Hippocampal formation (tissue), 2 donors: ENCODE measurements around the gene TMEM95.
"Not testable (repeated sequence)": the region's sequence is repeated elsewhere in the genome, so short reads cannot be mapped to it uniquely, and the experiment has no call there.

Experiments used
- DNase-seq, 2 donors: peaks; one replicate each; lab custom pipeline; 2025; lab: John Stamatoyannopoulos, UW

TMEM95 gene

DNA sequence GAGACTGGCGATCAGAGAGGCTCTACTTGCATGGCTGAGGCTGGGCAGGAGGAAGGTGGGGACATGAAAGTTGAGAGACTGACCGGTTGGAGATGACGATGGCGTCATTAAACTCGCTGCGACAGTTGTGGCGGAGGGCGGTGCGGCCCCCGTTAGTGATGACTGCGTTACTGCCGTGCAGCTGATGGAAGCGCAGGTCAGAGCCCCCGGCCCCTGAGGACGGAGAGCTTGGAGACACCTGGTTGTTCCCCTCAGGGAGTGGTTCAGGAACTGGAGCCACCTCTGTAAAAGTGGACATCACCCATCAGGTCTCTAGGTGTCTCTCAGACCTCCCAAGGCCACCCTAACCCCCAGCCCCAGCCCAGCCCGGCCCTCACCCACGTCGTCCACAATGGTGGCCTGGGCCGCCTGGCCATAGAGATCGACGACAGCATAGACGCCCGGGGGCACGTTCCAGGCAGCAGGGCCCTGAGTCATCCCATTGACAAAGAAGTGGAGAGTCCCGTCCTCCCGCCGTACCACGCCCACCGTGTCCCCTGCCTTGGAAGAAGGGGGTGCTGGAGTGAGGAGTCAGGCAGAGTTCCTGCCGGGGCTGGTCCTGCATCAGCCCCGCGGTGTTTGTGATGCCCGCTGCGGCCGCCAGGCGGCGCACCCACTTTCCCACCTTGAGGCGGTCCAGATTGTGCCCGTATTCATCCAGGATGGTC lies 31.1 kb upstream of the TMEM95 start:
- peak in 1 of 2 donors; percentile 8 for DNase-seq

GRCh38 chr17:7324438-7324779 lies 30.5 kb upstream of the TMEM95 start:
- DNase-seq: no peak

DNA sequence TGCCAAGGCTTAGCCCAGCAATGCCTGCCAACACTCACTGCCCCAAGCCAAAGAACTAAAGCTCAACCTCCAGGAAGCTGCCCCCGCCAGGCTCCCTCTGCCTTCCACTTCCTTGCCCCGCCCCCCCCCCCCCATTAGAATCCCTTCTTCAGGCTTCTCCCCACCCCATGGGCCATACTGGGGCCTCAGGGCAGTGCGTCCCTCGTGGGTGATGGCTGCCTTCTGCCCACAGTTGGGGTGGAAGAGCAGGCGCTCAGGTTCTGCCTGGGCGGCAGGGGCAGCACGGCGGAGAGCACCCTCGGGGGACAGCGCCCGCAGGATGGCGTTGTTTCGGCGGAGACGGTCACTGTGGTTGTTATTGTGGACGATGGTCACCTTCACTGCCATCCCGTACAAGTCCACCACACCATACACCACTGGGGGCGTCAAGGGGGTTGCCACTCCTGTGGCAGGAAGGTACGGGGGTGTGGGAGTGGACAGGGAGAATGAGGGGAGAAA lies 29.9 kb upstream of the TMEM95 start:
- DNase-seq: no peak

DNA sequence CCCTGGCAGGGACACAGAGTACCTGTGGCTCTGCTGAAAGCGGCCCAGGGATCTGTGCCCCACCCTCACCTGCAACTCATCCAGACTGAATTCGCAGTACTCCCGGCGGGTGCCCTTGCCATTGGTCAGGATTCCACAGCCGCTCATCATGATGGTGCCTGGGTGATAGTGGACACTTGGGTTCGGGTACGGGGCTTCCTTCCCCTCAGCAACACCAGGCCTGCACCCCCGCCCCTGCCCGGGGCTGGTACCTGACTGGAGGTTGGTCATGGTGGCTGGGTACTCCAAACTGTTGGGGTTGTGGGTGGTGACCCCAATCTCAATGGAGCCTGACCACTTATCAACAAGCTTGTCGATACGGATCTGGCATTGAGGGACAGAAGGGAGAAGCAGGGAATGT lies 28.8 kb upstream of the TMEM95 start:
- no peak for DNase-seq

- no peak for DNase-seq
Measured at GRCh38 chr17:7327056-7327455, 27.9 kb upstream of the TMEM95 start.

DNA sequence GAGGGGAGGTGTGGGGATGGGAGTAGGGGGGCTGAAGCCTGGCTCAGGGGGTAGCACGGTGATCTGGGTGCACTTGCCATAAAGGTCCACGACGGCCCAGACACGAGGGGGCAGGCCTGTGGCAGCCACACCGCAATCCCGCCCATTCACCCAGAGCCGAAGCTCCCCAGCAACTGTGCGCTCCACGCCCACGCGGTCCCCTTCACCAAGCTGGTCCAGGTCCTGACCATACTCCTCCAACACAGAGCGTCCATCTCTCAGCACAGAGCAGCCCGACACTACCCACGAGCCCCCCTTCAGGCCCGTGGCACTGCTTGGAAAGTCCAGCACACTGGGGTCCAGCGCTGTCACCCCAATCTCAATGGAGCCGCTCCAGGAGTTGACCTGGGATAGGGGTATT lies 27.5 kb upstream of the TMEM95 start:
- no peak for DNase-seq

DNA sequence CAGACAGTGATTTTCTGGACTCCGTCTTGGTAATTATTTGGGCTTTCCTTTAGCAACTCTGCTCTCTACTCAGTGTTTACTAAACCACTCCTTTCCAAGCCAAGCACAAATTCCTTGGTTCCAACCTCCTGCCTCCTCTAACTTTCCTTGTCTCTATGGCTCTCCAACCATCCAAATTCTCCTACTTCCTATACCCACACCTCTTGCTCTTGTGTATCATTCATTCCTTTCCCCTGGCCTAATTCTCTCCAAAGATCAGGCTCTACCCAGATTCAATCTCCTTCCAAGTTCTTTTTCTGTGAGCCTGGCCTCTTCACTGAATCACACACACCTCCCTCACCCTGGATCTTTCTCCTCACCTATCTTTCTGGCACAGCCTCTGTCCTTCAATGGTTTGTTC lies 26.9 kb upstream of the TMEM95 start:
- DNase-seq: no peak

DNA sequence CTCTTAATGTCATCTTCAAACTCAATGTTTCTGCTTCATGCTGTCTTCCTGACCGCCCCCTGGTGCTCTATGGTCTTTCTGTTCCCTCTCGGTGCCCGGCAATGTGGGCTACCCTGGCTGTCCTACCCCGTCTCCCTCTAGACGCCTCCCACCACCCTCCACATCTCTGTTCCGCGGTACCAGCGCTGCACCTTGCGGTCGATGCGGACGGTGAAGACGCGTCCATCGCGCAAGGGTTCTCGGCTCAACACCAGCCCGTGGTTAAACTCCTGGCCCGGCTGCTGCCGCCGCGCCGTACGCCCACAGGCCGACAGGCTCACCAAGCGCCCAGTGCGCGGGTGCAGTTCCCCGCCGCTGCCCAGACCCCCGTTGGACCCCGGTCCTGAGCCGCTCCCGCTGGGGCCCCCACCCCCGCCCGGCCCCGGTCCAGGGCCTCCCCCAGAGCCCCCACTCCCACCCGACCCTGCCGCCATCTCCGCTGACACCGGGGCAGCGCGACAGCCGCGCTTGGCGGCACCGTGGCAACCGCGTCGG lies 26.0 kb upstream of the TMEM95 start, which contains the start of gene NEURL4:
NEURL4 (minus strand) TSS at position 496 of the 534 bp plus-strand sequence; CDS start at position 473, 23 bp downstream.
- no peak for DNase-seq

DNA sequence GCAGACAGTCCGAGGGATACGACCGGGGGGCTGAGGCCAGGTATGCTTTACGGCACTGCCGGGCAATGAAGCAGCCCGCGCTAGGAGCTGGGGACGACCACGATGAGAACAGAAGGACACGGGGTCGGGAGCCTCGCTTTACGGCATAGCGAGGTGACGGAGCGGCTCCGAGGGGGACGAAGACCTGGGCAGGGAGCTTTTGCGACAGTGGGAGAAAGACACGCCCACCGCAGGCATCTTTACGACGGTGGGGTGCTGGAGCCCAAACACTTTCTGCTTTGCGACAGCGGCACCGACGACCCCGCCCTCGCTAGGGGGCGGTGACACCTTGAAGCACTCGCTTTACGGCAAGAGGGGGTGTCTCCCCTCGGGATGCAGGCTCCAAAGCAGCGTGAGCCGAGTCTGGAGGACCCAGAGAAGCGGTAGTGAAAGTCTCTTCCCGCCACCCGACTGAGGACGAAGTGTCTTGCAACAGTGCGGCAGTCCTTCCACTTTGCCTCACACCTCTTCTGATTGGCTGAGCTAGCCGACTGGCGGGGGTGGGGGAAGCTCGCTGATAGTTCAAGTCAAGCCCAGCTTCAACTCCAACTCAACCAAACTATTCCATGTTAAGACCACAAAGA lies 25.5 kb upstream of the TMEM95 start:
- peak; percentile 96 to 100 for DNase-seq

- peak; percentile 69 to 78 for DNase-seq
Measured at GRCh38 chr17:7329997-7330637, 24.8 kb upstream of the TMEM95 start.

- DNase-seq: no peak
Measured at GRCh38 chr17:7330638-7331015, 24.3 kb upstream of the TMEM95 start.

GRCh38 chr17:7332111-7332510 lies 22.8 kb upstream of the TMEM95 start:
- DNase-seq: no peak

- not testable (repeated sequence) for DNase-seq
Measured at GRCh38 chr17:7332600-7333069, 22.3 kb upstream of the TMEM95 start.

- no peak for DNase-seq
Measured at GRCh38 chr17:7334938-7335538, 19.9 kb upstream of the TMEM95 start.

- DNase-seq: not testable (repeated sequence)
Measured at GRCh38 chr17:7335765-7336164, 19.2 kb upstream of the TMEM95 start.

DNA sequence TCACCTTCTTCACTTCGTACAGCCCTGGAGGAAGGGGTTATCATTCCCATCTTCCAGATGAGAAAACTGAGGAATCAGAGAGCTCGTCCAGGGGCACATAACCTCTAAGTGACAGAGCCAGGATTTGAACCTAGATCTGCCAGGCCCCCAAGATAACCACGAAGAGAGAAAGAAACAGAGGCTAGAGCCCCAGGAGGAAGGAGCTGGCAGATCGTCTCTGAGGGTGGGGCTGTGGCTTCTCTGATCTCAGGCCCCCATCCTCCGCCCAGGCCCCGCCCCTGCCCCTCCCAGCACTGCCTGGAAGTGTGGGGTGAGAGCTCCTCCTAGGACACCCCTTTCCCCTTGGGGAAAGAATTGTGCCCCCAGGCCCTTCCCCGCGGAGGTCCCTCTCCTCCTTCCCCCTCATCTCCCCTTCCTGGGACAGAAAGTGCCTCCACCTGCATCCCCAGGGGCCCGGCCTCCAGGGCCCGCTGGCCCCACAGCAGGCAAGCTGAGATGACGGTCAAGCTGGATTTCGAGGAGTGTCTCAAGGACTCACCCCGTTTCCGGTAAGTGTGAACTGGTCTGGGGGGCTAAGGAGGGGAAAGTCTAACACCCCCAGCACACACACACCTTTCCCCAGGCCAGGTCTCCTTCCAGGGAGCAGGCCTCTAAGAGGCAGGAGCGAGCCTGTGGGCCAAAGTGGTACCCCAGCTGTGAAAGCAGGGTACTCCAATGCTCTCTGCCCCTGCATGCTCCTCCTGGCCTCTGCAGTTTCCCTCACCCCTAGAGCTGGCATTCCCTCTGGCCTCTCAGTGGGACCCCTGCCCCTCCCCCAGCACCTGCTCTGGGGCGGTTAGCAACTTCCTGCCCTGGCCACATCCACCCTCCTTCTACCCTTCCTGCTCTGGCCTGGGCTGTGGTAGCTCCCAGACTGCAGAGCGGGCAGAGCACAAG lies 18.4 kb upstream of the TMEM95 start, which contains the start of gene ACAP1:
ACAP1 (plus strand) TSS at position 290 of the 936 bp plus-strand sequence; CDS start at position 496, 206 bp downstream.
- DNase-seq: no peak

- not testable (repeated sequence) for DNase-seq
Measured at GRCh38 chr17:7337600-7337999, 17.4 kb upstream of the TMEM95 start.

DNA sequence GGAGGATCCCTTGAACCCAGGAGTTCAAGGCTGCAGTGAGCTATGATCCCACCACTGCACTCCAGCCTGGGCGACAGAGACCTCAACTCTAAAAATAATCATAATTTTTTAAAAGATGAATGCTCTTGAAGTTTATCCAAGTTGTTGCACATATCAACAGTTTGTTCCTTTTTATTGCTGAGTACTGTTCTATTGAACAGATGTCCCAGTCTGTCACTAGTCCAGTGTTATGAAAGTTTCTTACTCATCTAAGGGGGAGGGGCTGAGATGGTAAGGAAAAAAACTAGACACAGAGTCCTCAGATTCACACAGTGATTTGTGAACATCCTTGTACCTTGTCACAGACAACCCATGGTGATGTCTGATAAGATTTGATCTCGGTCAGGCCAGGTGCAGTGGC lies 14.8 kb upstream of the TMEM95 start:
- no peak for DNase-seq

DNA sequence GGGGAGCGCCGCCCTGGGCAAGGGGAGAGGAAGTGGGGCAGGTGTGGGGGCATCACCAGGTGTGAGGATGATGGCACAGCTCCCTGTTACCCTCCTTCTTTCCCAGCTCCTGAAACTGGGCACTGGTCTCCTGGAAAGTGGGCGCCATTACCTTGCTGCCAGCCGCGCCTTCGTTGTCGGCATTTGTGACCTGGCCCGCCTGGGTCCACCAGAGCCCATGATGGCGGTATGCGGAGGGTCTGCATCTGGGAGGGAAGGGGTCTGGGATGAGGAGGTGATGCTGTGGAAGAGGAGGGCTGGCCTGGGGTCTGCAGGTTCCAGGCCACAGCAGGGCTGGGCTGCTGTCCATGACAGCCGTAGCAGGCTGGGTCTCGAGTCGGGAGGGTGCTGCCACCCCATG lies 13.1 kb upstream of the TMEM95 start:
- DNase-seq: no peak

GRCh38 chr17:7343250-7343649 lies 11.7 kb upstream of the TMEM95 start:
- DNase-seq: no peak
